Tibial nerve (tissue), 4 donors: Measurements from ENCODE around the gene CASS4.

ENCODE experiments used
- EP300 ChIP-seq, 2 donors: sonication (generic); formaldehyde crosslinking; IDR thresholded peaks; one replicate each; pipeline ENCODE4 v1.6.1; 2017; ENCODE audit warnings: antibody characterized with exemption in 2 of 2, mild to moderate bottlenecking in 1 of 2
- POLR2A ChIP-seq, 2 donors: fragments of 450-650 bp; IDR thresholded peaks; one replicate each; pipeline ENCODE4 v1.6.1; 2017; ENCODE audit warnings: antibody characterized with exemption in 2 of 2, mild to moderate bottlenecking in 2 of 2, moderate library complexity in 2 of 2
- TF ChIP-seq, protein P1 (sequence below), 5 experiments: fragments of 200-600 bp in 3 of 5; fragments of 450-650 bp in 2 of 5; sonication (generic) in 3 of 5; IDR thresholded peaks; one replicate each; pipeline ENCODE4 v1.5.1; 2016 to 2019; ENCODE audit warnings: antibody characterized with exemption in 5 of 5, mild to moderate bottlenecking in 3 of 5, moderate library complexity in 2 of 5

- no peak for TF ChIP-seq POLR2A (IDR thresholded peaks at IDR 0.05)
- no peak for TF ChIP-seq EP300 (IDR thresholded peaks at IDR 0.05)
- TF ChIP-seq, protein P1, sequence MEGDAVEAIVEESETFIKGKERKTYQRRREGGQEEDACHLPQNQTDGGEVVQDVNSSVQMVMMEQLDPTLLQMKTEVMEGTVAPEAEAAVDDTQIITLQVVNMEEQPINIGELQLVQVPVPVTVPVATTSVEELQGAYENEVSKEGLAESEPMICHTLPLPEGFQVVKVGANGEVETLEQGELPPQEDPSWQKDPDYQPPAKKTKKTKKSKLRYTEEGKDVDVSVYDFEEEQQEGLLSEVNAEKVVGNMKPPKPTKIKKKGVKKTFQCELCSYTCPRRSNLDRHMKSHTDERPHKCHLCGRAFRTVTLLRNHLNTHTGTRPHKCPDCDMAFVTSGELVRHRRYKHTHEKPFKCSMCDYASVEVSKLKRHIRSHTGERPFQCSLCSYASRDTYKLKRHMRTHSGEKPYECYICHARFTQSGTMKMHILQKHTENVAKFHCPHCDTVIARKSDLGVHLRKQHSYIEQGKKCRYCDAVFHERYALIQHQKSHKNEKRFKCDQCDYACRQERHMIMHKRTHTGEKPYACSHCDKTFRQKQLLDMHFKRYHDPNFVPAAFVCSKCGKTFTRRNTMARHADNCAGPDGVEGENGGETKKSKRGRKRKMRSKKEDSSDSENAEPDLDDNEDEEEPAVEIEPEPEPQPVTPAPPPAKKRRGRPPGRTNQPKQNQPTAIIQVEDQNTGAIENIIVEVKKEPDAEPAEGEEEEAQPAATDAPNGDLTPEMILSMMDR (IDR thresholded peaks at IDR 0.05) = no peak
Measured at GRCh38 chr20:56422824-56423189, 10.7 kb downstream of the CASS4 start.
